HepG2 (cell line): ENCODE results near the gene DOK7. TPM values are rescaled to one million over a fixed set of nuclear protein-coding genes. Genes with fewer than 3 reads are reported as not detected.
A peak's percentile ranks its signal among the peaks of the same experiment; 100 is the strongest.

Experiments used
- HNF1B ChIP-seq: sonication (generic); formaldehyde crosslinking; IDR thresholded peaks from 2 replicates; pipeline ENCODE4 v1.5.1; 2020; ENCODE audit warnings: mild to moderate bottlenecking, moderate library complexity, missing genetic modification reagents
- MTF1 ChIP-seq: sonication (generic); formaldehyde crosslinking; IDR thresholded peaks from 2 replicates; pipeline ENCODE4 v1.5.0; 2020; ENCODE audit warnings: missing genetic modification reagents
- NRL ChIP-seq: sonication (generic); formaldehyde crosslinking; IDR thresholded peaks from 2 replicates; pipeline ENCODE4 v1.5.0; 2020; ENCODE audit warnings: missing genetic modification reagents, mild to moderate bottlenecking, moderate library complexity, borderline replicate concordance
- SNAPC4 ChIP-seq: sonication (generic); formaldehyde crosslinking; IDR thresholded peaks from 2 replicates; pipeline ENCODE4 v1.4.0; 2020; ENCODE audit warnings: mild to moderate bottlenecking, missing genetic modification reagents
- ZFP1 ChIP-seq: IDR thresholded peaks from 2 replicates; pipeline ENCODE4 v1.6.1; 2016
- ZNF383 ChIP-seq: sonication (generic); formaldehyde crosslinking; IDR thresholded peaks from 2 replicates; pipeline ENCODE4 v1.4.0; 2020; ENCODE audit warnings: missing genetic modification reagents, mild to moderate bottlenecking, borderline replicate concordance
- ZNF484 ChIP-seq: sonication (generic); formaldehyde crosslinking; IDR thresholded peaks from 2 replicates; pipeline ENCODE4 v1.5.1; 2020; ENCODE audit warnings: mild to moderate bottlenecking, low read depth, missing genetic modification reagents, borderline replicate concordance
- ZNF709 ChIP-seq: sonication (generic); formaldehyde crosslinking; IDR thresholded peaks from 2 replicates; pipeline ENCODE4 v1.5.0; 2020; ENCODE audit warnings: mild to moderate bottlenecking, missing genetic modification reagents
- ZNF878 ChIP-seq: sonication (generic); formaldehyde crosslinking; IDR thresholded peaks from 2 replicates; pipeline ENCODE4 v1.8.1; 2023; ENCODE audit warnings: mild to moderate bottlenecking, missing genetic modification reagents, moderate library complexity
- polyA plus RNA-seq, 8 experiments: library from polyadenylated mRNA; depleted of rRNA in 3 of 8; stranded (reverse) in 7 of 8; unstranded in 1 of 8; fragments of >200 nt; fragmentation: Illumina TruSeq in 4 of 8; extraction: Trizol in 4 of 8; gene quantifications; 2 replicates each; pipeline versions ENCODE4 v1.2.1 to v1.2.3, GENCODE V29; 2011 to 2016; ENCODE audit warnings: low read depth in 4 of 8, missing spikeins in 1 of 8, mixed read lengths in 1 of 8; ENCODE audit not compliant: insufficient read depth in 1 of 8
- total RNA-seq, 5 experiments: library from RNA; depleted of rRNA; stranded (reverse); fragments of >200 nt; fragmentation: Illumina TruSeq; extraction: Trizol; gene quantifications; 2 replicates each; pipeline ENCODE4 v1.2.3, GENCODE V29; 2016; ENCODE audit warnings: low read depth in 1 of 5
- TF ChIP-seq, protein P1 (sequence below): sonication (generic); formaldehyde crosslinking; IDR thresholded peaks from 2 replicates; pipeline ENCODE4 v1.9.0; 2021; ENCODE audit warnings: mild to moderate bottlenecking, missing genetic modification reagents
- TF ChIP-seq, protein P2 (sequence below): sonication (generic); formaldehyde crosslinking; IDR thresholded peaks from 2 replicates; pipeline ENCODE4 v1.4.0; 2020; ENCODE audit warnings: missing genetic modification reagents
- TF ChIP-seq, protein P3 (sequence below): sonication (generic); formaldehyde crosslinking; conservative IDR thresholded peaks from 2 replicates; pipeline ENCODE4 v1.4.0; 2020; ENCODE audit warnings: missing genetic modification reagents

The DOK7 gene
- total and polyA plus RNA-seq, 2 of the 13 experiments (the other 11 are each of a cell fraction or from before 2014, with no cell fraction given): 0.03 to 0.07 TPM

DNA sequence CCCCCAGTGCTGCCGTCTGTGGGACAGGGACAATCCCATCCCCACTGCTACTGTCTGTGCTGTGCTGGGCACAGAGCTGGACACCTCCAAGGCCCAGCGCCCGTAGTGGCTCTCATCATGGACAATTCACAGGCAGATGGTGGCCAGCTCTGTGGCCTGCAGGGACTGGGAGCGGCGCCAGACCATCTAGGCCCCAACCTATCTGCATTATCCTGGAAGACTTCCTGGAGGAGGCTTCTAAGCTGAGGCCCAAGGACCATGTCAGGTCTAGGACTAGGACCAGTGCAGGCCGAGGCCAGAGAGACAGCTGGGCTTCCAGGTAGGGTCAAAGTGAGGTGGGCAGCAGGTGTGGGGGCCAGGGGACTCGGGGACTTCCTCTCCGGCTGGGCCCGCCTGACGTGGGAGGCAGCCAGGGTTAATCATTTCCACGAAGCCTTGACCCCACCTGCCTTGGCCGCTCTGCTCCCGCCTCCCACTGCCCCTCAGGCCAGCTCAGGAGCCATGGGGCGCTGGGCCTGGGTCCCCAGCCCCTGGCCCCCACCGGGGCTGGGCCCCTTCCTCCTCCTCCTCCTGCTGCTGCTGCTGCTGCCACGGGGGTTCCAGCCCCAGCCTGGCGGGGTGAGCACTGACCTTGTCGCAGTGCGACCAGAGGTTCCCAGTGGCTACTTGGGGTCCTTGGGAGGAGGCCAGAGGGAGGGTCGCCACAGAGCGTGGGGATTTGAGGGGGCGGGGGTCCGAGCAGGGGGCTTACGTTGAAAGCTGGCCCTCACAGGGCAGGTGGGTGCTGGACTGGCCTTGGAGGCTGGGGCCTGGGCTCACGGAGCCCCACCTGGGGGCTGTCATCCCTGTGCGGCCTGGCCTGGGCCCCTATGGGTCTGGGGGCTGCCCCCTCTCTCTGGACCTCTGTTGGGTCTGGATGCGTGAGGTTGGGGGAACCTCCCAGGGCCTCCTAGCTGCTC is 21.3 kb upstream of the DOK7 start, which contains the start of gene HGFAC (continued):
- TF ChIP-seq ZNF878 (CRISPR knock-in tag): no peak
- no peak for TF ChIP-seq ZFP1
- TF ChIP-seq ZNF709 (CRISPR knock-in tag): no peak
- no peak for TF ChIP-seq ZNF383 (CRISPR knock-in tag)
- 0 out of 2 replicates have a peak, but pooled peaks have one; percentile 32 for TF ChIP-seq ZNF484 (CRISPR knock-in tag)
- TF ChIP-seq, protein P1, sequence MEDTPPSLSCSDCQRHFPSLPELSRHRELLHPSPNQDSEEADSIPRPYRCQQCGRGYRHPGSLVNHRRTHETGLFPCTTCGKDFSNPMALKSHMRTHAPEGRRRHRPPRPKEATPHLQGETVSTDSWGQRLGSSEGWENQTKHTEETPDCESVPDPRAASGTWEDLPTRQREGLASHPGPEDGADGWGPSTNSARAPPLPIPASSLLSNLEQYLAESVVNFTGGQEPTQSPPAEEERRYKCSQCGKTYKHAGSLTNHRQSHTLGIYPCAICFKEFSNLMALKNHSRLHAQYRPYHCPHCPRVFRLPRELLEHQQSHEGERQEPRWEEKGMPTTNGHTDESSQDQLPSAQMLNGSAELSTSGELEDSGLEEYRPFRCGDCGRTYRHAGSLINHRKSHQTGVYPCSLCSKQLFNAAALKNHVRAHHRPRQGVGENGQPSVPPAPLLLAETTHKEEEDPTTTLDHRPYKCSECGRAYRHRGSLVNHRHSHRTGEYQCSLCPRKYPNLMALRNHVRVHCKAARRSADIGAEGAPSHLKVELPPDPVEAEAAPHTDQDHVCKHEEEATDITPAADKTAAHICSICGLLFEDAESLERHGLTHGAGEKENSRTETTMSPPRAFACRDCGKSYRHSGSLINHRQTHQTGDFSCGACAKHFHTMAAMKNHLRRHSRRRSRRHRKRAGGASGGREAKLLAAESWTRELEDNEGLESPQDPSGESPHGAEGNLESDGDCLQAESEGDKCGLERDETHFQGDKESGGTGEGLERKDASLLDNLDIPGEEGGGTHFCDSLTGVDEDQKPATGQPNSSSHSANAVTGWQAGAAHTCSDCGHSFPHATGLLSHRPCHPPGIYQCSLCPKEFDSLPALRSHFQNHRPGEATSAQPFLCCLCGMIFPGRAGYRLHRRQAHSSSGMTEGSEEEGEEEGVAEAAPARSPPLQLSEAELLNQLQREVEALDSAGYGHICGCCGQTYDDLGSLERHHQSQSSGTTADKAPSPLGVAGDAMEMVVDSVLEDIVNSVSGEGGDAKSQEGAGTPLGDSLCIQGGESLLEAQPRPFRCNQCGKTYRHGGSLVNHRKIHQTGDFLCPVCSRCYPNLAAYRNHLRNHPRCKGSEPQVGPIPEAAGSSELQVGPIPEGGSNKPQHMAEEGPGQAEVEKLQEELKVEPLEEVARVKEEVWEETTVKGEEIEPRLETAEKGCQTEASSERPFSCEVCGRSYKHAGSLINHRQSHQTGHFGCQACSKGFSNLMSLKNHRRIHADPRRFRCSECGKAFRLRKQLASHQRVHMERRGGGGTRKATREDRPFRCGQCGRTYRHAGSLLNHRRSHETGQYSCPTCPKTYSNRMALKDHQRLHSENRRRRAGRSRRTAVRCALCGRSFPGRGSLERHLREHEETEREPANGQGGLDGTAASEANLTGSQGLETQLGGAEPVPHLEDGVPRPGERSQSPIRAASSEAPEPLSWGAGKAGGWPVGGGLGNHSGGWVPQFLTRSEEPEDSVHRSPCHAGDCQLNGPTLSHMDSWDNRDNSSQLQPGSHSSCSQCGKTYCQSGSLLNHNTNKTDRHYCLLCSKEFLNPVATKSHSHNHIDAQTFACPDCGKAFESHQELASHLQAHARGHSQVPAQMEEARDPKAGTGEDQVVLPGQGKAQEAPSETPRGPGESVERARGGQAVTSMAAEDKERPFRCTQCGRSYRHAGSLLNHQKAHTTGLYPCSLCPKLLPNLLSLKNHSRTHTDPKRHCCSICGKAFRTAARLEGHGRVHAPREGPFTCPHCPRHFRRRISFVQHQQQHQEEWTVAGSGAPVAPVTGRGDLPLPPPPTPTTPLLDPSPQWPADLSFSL (CRISPR knock-in tag): no peak
- TF ChIP-seq, protein P2, sequence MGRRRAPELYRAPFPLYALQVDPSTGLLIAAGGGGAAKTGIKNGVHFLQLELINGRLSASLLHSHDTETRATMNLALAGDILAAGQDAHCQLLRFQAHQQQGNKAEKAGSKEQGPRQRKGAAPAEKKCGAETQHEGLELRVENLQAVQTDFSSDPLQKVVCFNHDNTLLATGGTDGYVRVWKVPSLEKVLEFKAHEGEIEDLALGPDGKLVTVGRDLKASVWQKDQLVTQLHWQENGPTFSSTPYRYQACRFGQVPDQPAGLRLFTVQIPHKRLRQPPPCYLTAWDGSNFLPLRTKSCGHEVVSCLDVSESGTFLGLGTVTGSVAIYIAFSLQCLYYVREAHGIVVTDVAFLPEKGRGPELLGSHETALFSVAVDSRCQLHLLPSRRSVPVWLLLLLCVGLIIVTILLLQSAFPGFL (CRISPR knock-in tag): 0 out of 2 replicates have a peak, but pooled peaks have one; percentile 79
- TF ChIP-seq NRL (CRISPR knock-in tag): no peak; the same call in 1 of the 2 replicates
- TF ChIP-seq, protein P3, sequence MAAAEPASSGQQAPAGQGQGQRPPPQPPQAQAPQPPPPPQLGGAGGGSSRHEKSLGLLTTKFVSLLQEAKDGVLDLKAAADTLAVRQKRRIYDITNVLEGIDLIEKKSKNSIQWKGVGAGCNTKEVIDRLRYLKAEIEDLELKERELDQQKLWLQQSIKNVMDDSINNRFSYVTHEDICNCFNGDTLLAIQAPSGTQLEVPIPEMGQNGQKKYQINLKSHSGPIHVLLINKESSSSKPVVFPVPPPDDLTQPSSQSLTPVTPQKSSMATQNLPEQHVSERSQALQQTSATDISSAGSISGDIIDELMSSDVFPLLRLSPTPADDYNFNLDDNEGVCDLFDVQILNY (CRISPR knock-in tag): no peak; the same call in 1 of the 2 replicates
- peak; percentile 94 for TF ChIP-seq HNF1B (CRISPR knock-in tag)
- TF ChIP-seq SNAPC4: no peak
- TF ChIP-seq MTF1: no peak
